Peyer's patch (tissue), 4 donors: ENCODE measurements around the gene ADGRG3. TPM values are rescaled to one million over a fixed set of nuclear protein-coding genes. Genes with fewer than 3 reads are reported as not detected.

Experiments
- DNase-seq, 3 donors: peaks; one replicate each; pipeline ENCODE4 v3.0.0-alpha.2; 2017 to 2019
- H3K27ac ChIP-seq, 4 donors: fragments of 200-600 bp; sonication (generic); one replicate each; pipeline ENCODE4 v1.5.1; 2016 to 2019
- H3K27me3 ChIP-seq, 2 donors: fragments of 200-600 bp; sonication (generic); one replicate each; pipeline ENCODE4 v1.5.1; 2019
- H3K36me3 ChIP-seq, 3 donors: fragments of 200-600 bp; sonication (generic); one replicate each; pipeline ENCODE4 v1.5.1; 2016 to 2019
- H3K4me1 ChIP-seq, 4 donors: fragments of 200-600 bp; sonication (generic); one replicate each; pipeline ENCODE4 v1.5.1; 2016 to 2019
- H3K4me3 ChIP-seq, 4 donors: fragments of 200-600 bp; sonication (generic); 1 replicate in 3 of 4; 2 replicates in 1 of 4; pipeline ENCODE4 v1.5.1; 2016 to 2019; ENCODE audit warnings: mild to moderate bottlenecking in 1 of 4
- H3K9me3 ChIP-seq, 4 donors: fragments of 200-600 bp; sonication (generic); one replicate each; pipeline ENCODE4 v1.5.1; 2016 to 2019; ENCODE audit warnings: mild to moderate bottlenecking in 1 of 4
- CTCF ChIP-seq, 6 experiments: fragments of 450-650 bp in 4 of 6; fragments of 200-600 bp in 2 of 6; sonication (generic) in 1 of 6; IDR thresholded peaks; one replicate each; pipeline ENCODE4 v1.5.1; 2017 to 2019; ENCODE audit warnings: antibody characterized with exemption in 6 of 6, mild to moderate bottlenecking in 3 of 6, moderate library complexity in 1 of 6
- POLR2A ChIP-seq, 2 donors: fragments of 450-650 bp; IDR thresholded peaks; one replicate each; pipeline ENCODE4 v1.5.1; 2017; ENCODE audit warnings: antibody characterized with exemption in 2 of 2, mild to moderate bottlenecking in 2 of 2, moderate library complexity in 2 of 2
- total RNA-seq, 4 donors: library from RNA; depleted of rRNA; stranded (reverse); fragments of >200 nt; gene quantifications; one replicate each; pipeline ENCODE4 v1.1.0, GENCODE V29; 2016

ADGRG3 gene
- total RNA-seq, 4 donors from 2014 or later = 0.47 to 4.1 (median 1.9) TPM

- Histone ChIP-seq H3K27ac (no peak overlapping the region), H3K27me3 (no peaks in the 10 kb centered on the region), H3K36me3 (no peaks in the 10 kb centered on the region), H3K9me3 (no peaks in the 10 kb centered on the region), H3K4me3 (no peak overlapping the region), H3K4me1 (peaks cover 0 to 29% (median 2%) of the 10 kb centered on the region in 4 donors)
- no peak for DNase-seq
- TF ChIP-seq CTCF (IDR thresholded peaks at IDR 0.05) (no peak), POLR2A (IDR thresholded peaks at IDR 0.05) (no peak)
Observed at GRCh38 chr16:57630931-57631845, 36.9 kb upstream of the ADGRG3 start.

GRCh38 chr16:57632568-57632967 lies 35.5 kb upstream of the ADGRG3 start:
- H3K4me3 ChIP-seq = no peak overlapping the region
- H3K9me3 ChIP-seq = no peaks in the 10 kb centered on the region
- H3K4me1 ChIP-seq = peaks cover 0 to 29% (median 2%) of the 10 kb centered on the region in 4 donors
- TF ChIP-seq POLR2A (IDR thresholded peaks at IDR 0.05) (no peak), CTCF (IDR thresholded peaks at IDR 0.05) (no peak)
- H3K36me3 ChIP-seq = no peaks in the 10 kb centered on the region
- no peaks in the 10 kb centered on the region for H3K27me3 ChIP-seq
- no peak overlapping the region for H3K27ac ChIP-seq
- DNase-seq = no peak

GRCh38 chr16:57633383-57634064 lies 34.6 kb upstream of the ADGRG3 start:
- H3K27ac ChIP-seq = peak overlapping the region in 1 of 4 donors; percentile 92
- no peak for DNase-seq
- no peaks in the 10 kb centered on the region for H3K36me3 ChIP-seq
- no peaks in the 10 kb centered on the region for H3K27me3 ChIP-seq
- no peaks in the 10 kb centered on the region for H3K9me3 ChIP-seq
- peaks cover 0 to 27% (median 2%) of the 10 kb centered on the region in 4 donors for H3K4me1 ChIP-seq
- TF ChIP-seq CTCF (IDR thresholded peaks at IDR 0.05) (no peak), POLR2A (IDR thresholded peaks at IDR 0.05) (no peak)
- no peak overlapping the region for H3K4me3 ChIP-seq

- no peak for DNase-seq
- H3K4me1 ChIP-seq = peaks cover 0 to 25% (median 2%) of the 10 kb centered on the region in 4 donors
- H3K27me3 ChIP-seq = no peaks in the 10 kb centered on the region
Observed at GRCh38 chr16:57634171-57634570, 33.9 kb upstream of the ADGRG3 start.

More at GRCh38 chr16:57634171-57634570, 33.9 kb upstream of the ADGRG3 start:
- Histone ChIP-seq H3K4me3 (no peak overlapping the region), H3K36me3 (no peaks in the 10 kb centered on the region), H3K27ac (peak overlapping the region in 3 of 4 donors; percentile 27 to 92 (median 84)), H3K9me3 (no peaks in the 10 kb centered on the region)
- TF ChIP-seq CTCF (IDR thresholded peaks at IDR 0.05) = no peak
- TF ChIP-seq POLR2A (IDR thresholded peaks at IDR 0.05) = no peak
